ENCODE results near the gene IDH3G.
A peak's percentile ranks its signal among the peaks of the same experiment; 100 is the strongest.

DNA sequence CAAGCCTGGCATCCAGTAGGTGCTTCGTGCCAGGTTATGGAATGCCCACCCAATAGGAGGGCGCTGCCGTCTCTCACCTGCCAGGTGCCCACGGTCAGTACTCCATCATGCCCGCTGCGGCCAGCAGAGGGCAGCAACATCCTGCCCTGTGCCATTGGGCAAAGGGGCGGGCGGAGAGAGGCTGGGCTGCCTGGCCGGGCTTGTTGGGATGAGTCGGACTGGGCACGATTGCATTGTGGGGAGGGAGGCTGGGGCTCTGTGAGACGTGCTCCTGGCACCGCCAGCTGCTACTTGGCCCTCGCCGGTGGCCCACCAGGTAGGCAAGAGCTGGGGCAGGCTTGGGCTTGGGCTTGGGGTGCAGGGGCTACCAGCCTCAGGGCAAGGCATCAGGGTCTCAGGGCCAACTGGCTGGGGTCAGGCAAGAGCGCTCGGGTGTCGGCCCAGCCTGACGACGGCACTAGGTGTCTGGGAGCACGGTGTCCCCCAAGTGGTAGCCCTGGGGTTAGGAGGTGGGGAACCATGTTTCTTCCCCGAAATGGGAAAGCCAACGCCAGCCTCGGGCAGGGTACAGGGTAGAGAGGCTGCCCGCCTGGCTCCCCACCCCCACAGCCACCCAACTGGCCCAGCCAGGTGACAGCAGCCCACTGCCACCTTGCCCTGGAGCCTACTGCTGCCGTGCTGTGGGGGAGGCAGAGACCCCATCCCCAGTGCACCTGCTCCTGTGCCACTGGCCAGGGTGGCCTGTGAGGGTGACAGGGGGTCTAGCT lies 30.0 kb downstream of the IDH3G start, which contains the start of gene PLXNB3:
- TF ChIP-seq, protein P1, sequence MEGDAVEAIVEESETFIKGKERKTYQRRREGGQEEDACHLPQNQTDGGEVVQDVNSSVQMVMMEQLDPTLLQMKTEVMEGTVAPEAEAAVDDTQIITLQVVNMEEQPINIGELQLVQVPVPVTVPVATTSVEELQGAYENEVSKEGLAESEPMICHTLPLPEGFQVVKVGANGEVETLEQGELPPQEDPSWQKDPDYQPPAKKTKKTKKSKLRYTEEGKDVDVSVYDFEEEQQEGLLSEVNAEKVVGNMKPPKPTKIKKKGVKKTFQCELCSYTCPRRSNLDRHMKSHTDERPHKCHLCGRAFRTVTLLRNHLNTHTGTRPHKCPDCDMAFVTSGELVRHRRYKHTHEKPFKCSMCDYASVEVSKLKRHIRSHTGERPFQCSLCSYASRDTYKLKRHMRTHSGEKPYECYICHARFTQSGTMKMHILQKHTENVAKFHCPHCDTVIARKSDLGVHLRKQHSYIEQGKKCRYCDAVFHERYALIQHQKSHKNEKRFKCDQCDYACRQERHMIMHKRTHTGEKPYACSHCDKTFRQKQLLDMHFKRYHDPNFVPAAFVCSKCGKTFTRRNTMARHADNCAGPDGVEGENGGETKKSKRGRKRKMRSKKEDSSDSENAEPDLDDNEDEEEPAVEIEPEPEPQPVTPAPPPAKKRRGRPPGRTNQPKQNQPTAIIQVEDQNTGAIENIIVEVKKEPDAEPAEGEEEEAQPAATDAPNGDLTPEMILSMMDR (IDR thresholded peaks at IDR 0.05), result peak; percentile 74 to 89 (median 80)
- TF ChIP-seq POLR2A (IDR thresholded peaks at IDR 0.05), result peak in 1 of 2 donors; percentile 29

Data from uterus (tissue), 2 donors.